Natural killer cell (primary cell): Measurements from ENCODE around the gene RUNX2. TPM values are rescaled to one million over a fixed set of nuclear protein-coding genes. Genes with fewer than 3 reads are reported as not detected.

Experiments used
- ATAC-seq, 3 donors: fragments of 150-1000 bp in 2 of 3; fragments of 200-7000 bp in 1 of 3; cut with Tn5 transposase; 1 replicate in 1 of 3; 2 replicates in 2 of 3; pipeline ENCODE4 v1.10.0; 2021; ENCODE audit warnings: mild to moderate bottlenecking in 2 of 3, moderate library complexity in 2 of 3
- DNase-seq, 2 donors: peaks; one replicate each; pipeline versions ENCODE4 v3.0.0 to v3.0.0-alpha.2; 2013 to 2021; ENCODE audit warnings: mixed read lengths in 1 of 2
- H3K27ac ChIP-seq: one replicate; pipeline ENCODE4 v1.5.1; 2013; ENCODE audit warnings: mild to moderate bottlenecking, low read length
- H3K27me3 ChIP-seq: one replicate; pipeline ENCODE4 v1.6.1; 2013; ENCODE audit warnings: low read length; ENCODE audit not compliant: control insufficient read depth, insufficient read depth
- H3K36me3 ChIP-seq: one replicate; pipeline ENCODE4 v1.6.1; 2013; ENCODE audit warnings: low read length; ENCODE audit not compliant: control insufficient read depth, insufficient read depth
- H3K4me1 ChIP-seq: one replicate; pipeline ENCODE4 v1.6.1; 2013; ENCODE audit warnings: low read length; ENCODE audit not compliant: control insufficient read depth, insufficient read depth
- H3K4me3 ChIP-seq: one replicate; pipeline ENCODE4 v1.5.1; 2013; ENCODE audit warnings: low read length
- H3K9me3 ChIP-seq: one replicate; pipeline ENCODE4 v1.6.1; 2013; ENCODE audit warnings: low read length; ENCODE audit not compliant: control insufficient read depth, insufficient read depth
- H3K27ac Mint-ChIP-seq, 2 donors: one replicate each; pipeline ENCODE4 v1.8.0; 2022; ENCODE audit warnings: mild to moderate bottlenecking in 2 of 2, mixed read lengths in 2 of 2, moderate library complexity in 1 of 2
- H3K27me3 Mint-ChIP-seq, 2 donors: one replicate each; pipeline ENCODE4 v1.8.0; 2022; ENCODE audit warnings: low read depth in 2 of 2, mixed read lengths in 2 of 2
- H3K36me3 Mint-ChIP-seq: one replicate; pipeline ENCODE4 v1.8.0; 2022; ENCODE audit warnings: mixed read lengths
- H3K4me1 Mint-ChIP-seq, 2 donors: one replicate each; pipeline ENCODE4 v1.8.0; 2022; ENCODE audit warnings: mixed read lengths in 2 of 2
- H3K4me3 Mint-ChIP-seq: one replicate; pipeline ENCODE4 v1.8.0; 2022; ENCODE audit warnings: mild to moderate bottlenecking, moderate library complexity, mixed read lengths
- H3K9me3 Mint-ChIP-seq, 2 donors: one replicate each; pipeline ENCODE4 v1.8.0; 2022; ENCODE audit warnings: mixed read lengths in 2 of 2
- WGBS: methylation state at CpG from one replicate; pipeline ENCODE4 v1.1.7; 2013; ENCODE audit warnings: missing lambda C conversion rate; ENCODE audit not compliant: insufficient coverage; 5-methylcytosine and 5-hydroxymethylcytosine counted together
- intact Hi-C: fragments of 100-400 bp; cut with micrococcal nuclease; formaldehyde crosslinking; loops from one replicate; pipeline ENCODE4 v1.14.2; 2022
- total RNA-seq, 4 donors: library from RNA; stranded (reverse); fragments of 120-200 nt in 1 of 4; gene quantifications; one replicate each; pipeline versions ENCODE4 v1.2.3 to v1.2.4, GENCODE V29; 2013 to 2022
- TF ChIP-seq, protein P1 (sequence below): fragments of 200-600 bp; IDR thresholded peaks from one replicate; pipeline ENCODE4 v1.8.0; 2022; ENCODE audit warnings: antibody characterized with exemption

RUNX2 gene
- total RNA-seq, 3 donors from 2014 or later (not counting 1 experiment from before 2014, with no cell fraction given), result 5.0 to 19.2 (median 7.0) TPM

DNA sequence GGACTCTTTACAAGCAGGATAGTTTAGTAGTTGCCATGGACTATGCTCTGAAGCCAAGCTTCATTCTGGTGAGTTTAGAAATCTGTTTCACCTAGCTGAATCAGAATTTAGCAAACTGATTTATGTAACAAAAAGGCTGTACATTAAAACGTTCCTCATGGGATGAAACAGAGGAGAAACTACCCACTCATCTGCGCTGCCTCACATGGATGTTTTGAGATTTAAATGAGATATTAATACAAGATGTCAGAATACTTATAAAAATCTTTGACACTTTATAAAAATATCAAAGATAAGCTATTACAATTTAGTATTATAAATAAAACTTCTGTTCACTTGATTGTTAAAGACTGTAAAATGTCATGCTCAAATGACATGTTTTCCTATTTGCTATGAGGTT is 16.8 kb downstream of the RUNX2 start:
- no peak for DNase-seq
- no peak for ATAC-seq
- Mint-ChIP-seq H3K9me3 (no peaks in the 10 kb centered on the region), H3K27ac (no peak overlapping the region), H3K4me1 (no peaks in the 10 kb centered on the region), H3K36me3 (no peaks in the 10 kb centered on the region), H3K4me3 (no peak overlapping the region), H3K27me3 (no peaks in the 10 kb centered on the region)
- WGBS, result no CpG with 5 or more reads among the region's 2 CpGs
- Histone ChIP-seq H3K4me1 (no peaks in the 10 kb centered on the region), H3K27me3 (no peaks in the 10 kb centered on the region), H3K9me3 (no peaks in the 10 kb centered on the region), H3K27ac (no peak overlapping the region), H3K36me3 (no peaks in the 10 kb centered on the region), H3K4me3 (no peak overlapping the region)
- TF ChIP-seq, protein P1, sequence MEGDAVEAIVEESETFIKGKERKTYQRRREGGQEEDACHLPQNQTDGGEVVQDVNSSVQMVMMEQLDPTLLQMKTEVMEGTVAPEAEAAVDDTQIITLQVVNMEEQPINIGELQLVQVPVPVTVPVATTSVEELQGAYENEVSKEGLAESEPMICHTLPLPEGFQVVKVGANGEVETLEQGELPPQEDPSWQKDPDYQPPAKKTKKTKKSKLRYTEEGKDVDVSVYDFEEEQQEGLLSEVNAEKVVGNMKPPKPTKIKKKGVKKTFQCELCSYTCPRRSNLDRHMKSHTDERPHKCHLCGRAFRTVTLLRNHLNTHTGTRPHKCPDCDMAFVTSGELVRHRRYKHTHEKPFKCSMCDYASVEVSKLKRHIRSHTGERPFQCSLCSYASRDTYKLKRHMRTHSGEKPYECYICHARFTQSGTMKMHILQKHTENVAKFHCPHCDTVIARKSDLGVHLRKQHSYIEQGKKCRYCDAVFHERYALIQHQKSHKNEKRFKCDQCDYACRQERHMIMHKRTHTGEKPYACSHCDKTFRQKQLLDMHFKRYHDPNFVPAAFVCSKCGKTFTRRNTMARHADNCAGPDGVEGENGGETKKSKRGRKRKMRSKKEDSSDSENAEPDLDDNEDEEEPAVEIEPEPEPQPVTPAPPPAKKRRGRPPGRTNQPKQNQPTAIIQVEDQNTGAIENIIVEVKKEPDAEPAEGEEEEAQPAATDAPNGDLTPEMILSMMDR, result no peak
- intact Hi-C loops, result no loop called here

DNA sequence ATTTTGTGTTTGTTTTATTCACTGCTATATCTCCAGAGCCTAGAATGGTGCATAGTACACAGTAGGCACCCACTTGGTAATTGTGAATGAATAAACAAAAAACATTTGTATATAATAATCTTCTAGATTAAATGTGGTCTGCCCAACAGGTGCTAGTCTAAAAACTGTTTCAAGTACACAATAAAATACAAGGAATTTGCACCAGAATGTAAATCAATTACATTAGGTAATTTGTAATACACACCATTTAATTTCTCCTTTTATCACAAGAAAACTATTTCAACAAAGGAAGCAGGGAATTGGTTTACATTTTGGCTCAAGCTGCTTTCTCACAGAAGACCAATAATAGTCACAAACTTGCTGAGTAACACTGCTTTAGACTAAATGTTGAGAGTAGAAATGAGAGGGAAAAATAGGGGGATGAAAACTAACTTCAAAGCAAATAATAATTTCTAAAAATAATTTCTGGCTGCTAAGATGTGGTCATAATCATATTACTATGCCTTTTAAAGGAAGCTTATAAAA is 22.1 kb downstream of the RUNX2 start:
- no peak for DNase-seq
- Mint-ChIP-seq H3K4me3 (no peak overlapping the region), H3K27ac (no peak overlapping the region), H3K4me1 (peaks cover 0 to 10% of the 10 kb centered on the region in 2 donors), H3K36me3 (no peaks in the 10 kb centered on the region), H3K9me3 (no peaks in the 10 kb centered on the region), H3K27me3 (no peaks in the 10 kb centered on the region)
- no peak for ATAC-seq
- TF ChIP-seq, protein P1, result no peak
- Histone ChIP-seq H3K4me3 (no peak overlapping the region), H3K4me1 (no peaks in the 10 kb centered on the region), H3K9me3 (no peaks in the 10 kb centered on the region), H3K36me3 (no peaks in the 10 kb centered on the region), H3K27me3 (no peaks in the 10 kb centered on the region), H3K27ac (no peak overlapping the region)
- intact Hi-C loops, result no loop called here

DNA sequence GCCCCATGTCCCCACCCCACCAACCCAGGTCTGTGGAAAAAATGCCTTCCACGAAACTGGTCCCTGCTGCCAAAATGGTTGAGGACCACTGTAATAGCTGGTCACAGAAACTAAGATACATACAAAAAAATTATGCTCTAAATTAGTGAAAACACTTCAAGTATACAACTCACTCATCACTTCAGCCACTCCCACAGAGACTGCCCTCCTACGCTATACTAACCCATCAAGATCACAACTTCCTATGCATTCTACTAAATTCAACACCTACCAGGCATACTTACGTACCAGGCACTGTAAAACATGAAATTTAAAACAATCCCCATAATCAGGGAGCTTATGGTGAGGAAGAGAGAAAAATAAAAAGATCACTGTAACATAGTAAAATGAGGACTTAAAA is 22.9 kb downstream of the RUNX2 start:
- no peak overlapping the region for H3K27ac Mint-ChIP-seq

More for the DNA sequence above, 22.9 kb downstream of the RUNX2 start:
- intact Hi-C loops, result no loop called here
- TF ChIP-seq, protein P1, result no peak
- H3K4me3 Mint-ChIP-seq, result no peak overlapping the region
- 94% methylated on average over 2 of the region's 3 CpGs for WGBS
- H3K9me3 Mint-ChIP-seq, result no peaks in the 10 kb centered on the region
- ATAC-seq (peak in 1 of 3 donors; percentile 38), DNase-seq (no peak)
- Histone ChIP-seq H3K27ac (no peak overlapping the region), H3K27me3 (no peaks in the 10 kb centered on the region), H3K4me1 (no peaks in the 10 kb centered on the region), H3K36me3 (no peaks in the 10 kb centered on the region), H3K4me3 (no peak overlapping the region), H3K9me3 (no peaks in the 10 kb centered on the region)
- H3K27me3 Mint-ChIP-seq, result no peaks in the 10 kb centered on the region
- H3K36me3 Mint-ChIP-seq, result no peaks in the 10 kb centered on the region
- peaks cover 0 to 10% of the 10 kb centered on the region in 2 donors for H3K4me1 Mint-ChIP-seq
